PC-9 (cell line): Measurements from ENCODE around the gene SPARC. TPM values are rescaled to one million over a fixed set of nuclear protein-coding genes. Genes with fewer than 3 reads are reported as not detected.

Experiments used
- BruUV-seq: library from RNA; stranded (reverse); fragments of 400-500 nt; replicated peaks from 2 replicates; lab custom pipeline; 2021; lab: Mats Ljungman, UMichigan
- CTCF ChIA-PET: fragments of 300-600 bp; sonication (Branson Sonifier 250); formaldehyde crosslinking; loops from one replicate; lab custom pipeline; 2022; ENCODE audit warnings: antibody characterized with exemption; lab: Charles Lee
- POLR2A ChIA-PET: fragments of 300-600 bp; sonication (Branson Sonifier 250); formaldehyde crosslinking; loops from one replicate; lab custom pipeline; 2022; ENCODE audit warnings: antibody characterized with exemption; ENCODE audit not compliant: unreplicated experiment; lab: Charles Lee
- DNase-seq, 2 experiments: peaks; one replicate each; pipeline versions ENCODE4 v3.0.0 to v3.0.0-alpha.2; 2015 to 2022; ENCODE audit warnings: mixed read lengths in 1 of 2
- H2AFZ ChIP-seq: fragments of 200-600 bp; sonication (generic); 2 replicates; pipeline ENCODE4 v1.8.1; 2017; ENCODE audit warnings: antibody characterized with exemption
- H3F3A ChIP-seq: fragments of 200-600 bp; sonication (generic); 2 replicates; pipeline ENCODE4 v1.8.1; 2017; ENCODE audit warnings: antibody characterized with exemption, mild to moderate bottlenecking, low read depth; ENCODE audit not compliant: insufficient read depth
- H3K27ac ChIP-seq: fragments of 200-600 bp; sonication (generic); 2 replicates; pipeline ENCODE4 v1.6.1; 2016; ENCODE audit warnings: mixed run types
- H3K27me3 ChIP-seq: fragments of 200-600 bp; sonication (generic); 2 replicates; pipeline ENCODE4 v1.6.1; 2016; ENCODE audit warnings: low read depth, mixed run types; ENCODE audit not compliant: insufficient read depth
- H3K36me3 ChIP-seq: fragments of 200-600 bp; sonication (generic); 2 replicates; pipeline ENCODE4 v1.6.1; 2016; ENCODE audit warnings: low read depth, mixed run types
- H3K4me1 ChIP-seq: fragments of 200-600 bp; sonication (generic); replicated peaks from 2 replicates; pipeline ENCODE4 v1.6.1; 2016; ENCODE audit warnings: mixed run types; ENCODE audit not compliant: insufficient read depth
- H3K4me2 ChIP-seq: fragments of 200-600 bp; sonication (generic); 2 replicates; pipeline ENCODE4 v1.6.1; 2017; ENCODE audit warnings: mixed run types
- H3K4me3 ChIP-seq: fragments of 200-600 bp; sonication (generic); 2 replicates; pipeline ENCODE4 v1.6.1; 2016; ENCODE audit warnings: mixed run types
- H3K79me2 ChIP-seq: fragments of 200-600 bp; sonication (generic); 2 replicates; pipeline ENCODE4 v1.6.1; 2017; ENCODE audit warnings: low read depth, mixed run types
- H3K9me2 ChIP-seq: fragments of 200-600 bp; sonication (generic); 2 replicates; pipeline ENCODE4 v1.8.1; 2017; ENCODE audit warnings: mild to moderate bottlenecking; ENCODE audit not compliant: insufficient read depth
- H3K9me3 ChIP-seq: fragments of 200-600 bp; sonication (generic); 2 replicates; pipeline ENCODE4 v1.8.1; 2016; ENCODE audit warnings: low read depth; ENCODE audit not compliant: insufficient read depth
- H4K20me1 ChIP-seq: fragments of 200-600 bp; sonication (generic); 2 replicates; pipeline ENCODE4 v1.8.1; 2017; ENCODE audit not compliant: insufficient read depth
- CTCF ChIP-seq: fragments of 200-600 bp; sonication (generic); conservative IDR thresholded peaks from 2 replicates; pipeline ENCODE4 v1.6.1; 2017; ENCODE audit warnings: mixed run types, antibody characterized with exemption, mild to moderate bottlenecking, moderate library complexity
- EZH2 ChIP-seq: fragments of 200-600 bp; sonication (generic); IDR thresholded peaks from 2 replicates; pipeline ENCODE4 v1.8.0; 2017; ENCODE audit warnings: antibody characterized with exemption, low read depth
- intact Hi-C: fragments of 100-400 bp; cut with micrococcal nuclease; formaldehyde crosslinking; loops from one replicate; pipeline ENCODE4 v1.10.0; 2022; ENCODE audit not compliant: unreplicated experiment
- total RNA-seq: library from RNA; stranded (reverse); gene quantifications from 2 replicates; pipeline ENCODE4 v1.2.3, GENCODE V29; 2021

The SPARC gene
- total RNA-seq, 1 experiment from 2014 or later = 84.1 TPM

GRCh38 chr5:151688436-151688835 is 1.7 kb upstream of the SPARC start:
- Histone ChIP-seq H3K4me2 (no peak overlapping the region), H3K27me3 (no peaks in the 10 kb centered on the region), H2AFZ (no peak overlapping the region), H4K20me1 (no peaks in the 10 kb centered on the region), H3K4me3 (no peak overlapping the region), H3K27ac (no peak overlapping the region), H3K9me2 (no peaks in the 10 kb centered on the region), H3K9me3 (no peaks in the 10 kb centered on the region), H3F3A (peaks cover 6% of the 10 kb centered on the region; the same call in 1 of the 2 replicates), H3K4me1 (peaks cover 48% of the 10 kb centered on the region), H3K36me3 (no peaks in the 10 kb centered on the region), H3K79me2 (no peaks in the 10 kb centered on the region)
- ChIA-PET CTCF (no interaction called here), POLR2A (no interaction called here)
- intact Hi-C loops = loop anchor here (5.0 kb wide), 1 partner anchor 69 kb away; the partner anchor contains the start of gene ATOX1
- TF ChIP-seq CTCF (no peak), EZH2 (no peak)
- DNase-seq = no peak
- no TSS peak for BruUV-seq

GRCh38 chr5:151685749-151686673 is 704 bp downstream of the SPARC start:
- Histone ChIP-seq H3K36me3 (no peaks in the 10 kb centered on the region), H4K20me1 (no peaks in the 10 kb centered on the region), H3K27ac (no peak overlapping the region), H3K9me3 (no peaks in the 10 kb centered on the region), H2AFZ (no peak overlapping the region), H3K79me2 (no peaks in the 10 kb centered on the region), H3K4me1 (peaks cover 29% of the 10 kb centered on the region), H3K9me2 (no peaks in the 10 kb centered on the region), H3K4me2 (peak overlapping the region; percentile 55), H3K4me3 (no peak overlapping the region), H3F3A (peaks cover 6% of the 10 kb centered on the region; the same call in 1 of the 2 replicates), H3K27me3 (no peaks in the 10 kb centered on the region)
- ChIA-PET POLR2A (no interaction called here), CTCF (interaction anchor here (0.7 kb wide), 1 partner anchor 55 kb away, joined by 3 read pairs; no protein-coding TSS in a partner anchor)
- TSS peak; percentile 80 for BruUV-seq
- intact Hi-C loops = loop anchor here (5.0 kb wide), 1 partner anchor 71 kb away; the partner anchor contains the start of gene ATOX1
- DNase-seq = no peak
- TF ChIP-seq EZH2 = no peak
- TF ChIP-seq CTCF = no peak

- H3K9me3 ChIP-seq = no peaks in the 10 kb centered on the region
- POLR2A ChIA-PET = interaction anchor here (0.6 to 0.7 kb wide), 4 partner anchors 14 to 432 kb away, joined by 3 to 9 read pairs (median 4); partner anchors contain the start of genes G3BP1 and GM2A
- CTCF ChIA-PET = no interaction called here
- H2AFZ ChIP-seq = no peak overlapping the region
- intact Hi-C loops = loop anchor here (5.0 kb wide), 1 partner anchor 72 kb away; the partner anchor contains the start of gene ATOX1
- TF ChIP-seq CTCF (peak; percentile 38; the same call in 1 of the 2 replicates), EZH2 (no peak)
- peaks cover 29% of the 10 kb centered on the region for H3K4me1 ChIP-seq
- no peak overlapping the region for H3K4me3 ChIP-seq
- no peaks in the 10 kb centered on the region for H4K20me1 ChIP-seq
- DNase-seq = peak; percentile 66 to 74
- no peaks in the 10 kb centered on the region for H3K27me3 ChIP-seq
- no peaks in the 10 kb centered on the region for H3K9me2 ChIP-seq
- BruUV-seq = no TSS peak
- H3K4me2 ChIP-seq = peak overlapping the region; percentile 55
- H3K79me2 ChIP-seq = no peaks in the 10 kb centered on the region
- H3K27ac ChIP-seq = 0 out of 2 replicates have a peak overlapping the region, but pooled peaks have one; percentile 1
- no peaks in the 10 kb centered on the region for H3K36me3 ChIP-seq
- peaks cover 6% of the 10 kb centered on the region; the same call in 1 of the 2 replicates for H3F3A ChIP-seq
Observed at GRCh38 chr5:151684690-151685361, 1.9 kb downstream of the SPARC start.
